VCaP (cell line): Measurements from ENCODE around the gene HBA1.
A peak's percentile ranks its signal among the peaks of the same experiment; 100 is the strongest.
"Not testable (repeated sequence)": the region's sequence is repeated elsewhere in the genome, so short reads cannot be mapped to it uniquely, and the experiment has no call there.

ENCODE experiments used
- H3K27ac ChIP-seq: fragments of 450-650 bp; 2 replicates; pipeline ENCODE4 v1.5.1; 2017
- CTCF ChIP-seq: fragments of 450-650 bp; conservative IDR thresholded peaks from 2 replicates; pipeline ENCODE4 v1.5.1; 2017; ENCODE audit warnings: mild to moderate bottlenecking, moderate library complexity

The HBA1 gene

GRCh38 chr16:164827-165538, 11.5 kb upstream of the HBA1 start:
- peak overlapping the region; percentile 54; the same call in 1 of the 2 replicates for H3K27ac ChIP-seq
- no peak for TF ChIP-seq CTCF

DNA sequence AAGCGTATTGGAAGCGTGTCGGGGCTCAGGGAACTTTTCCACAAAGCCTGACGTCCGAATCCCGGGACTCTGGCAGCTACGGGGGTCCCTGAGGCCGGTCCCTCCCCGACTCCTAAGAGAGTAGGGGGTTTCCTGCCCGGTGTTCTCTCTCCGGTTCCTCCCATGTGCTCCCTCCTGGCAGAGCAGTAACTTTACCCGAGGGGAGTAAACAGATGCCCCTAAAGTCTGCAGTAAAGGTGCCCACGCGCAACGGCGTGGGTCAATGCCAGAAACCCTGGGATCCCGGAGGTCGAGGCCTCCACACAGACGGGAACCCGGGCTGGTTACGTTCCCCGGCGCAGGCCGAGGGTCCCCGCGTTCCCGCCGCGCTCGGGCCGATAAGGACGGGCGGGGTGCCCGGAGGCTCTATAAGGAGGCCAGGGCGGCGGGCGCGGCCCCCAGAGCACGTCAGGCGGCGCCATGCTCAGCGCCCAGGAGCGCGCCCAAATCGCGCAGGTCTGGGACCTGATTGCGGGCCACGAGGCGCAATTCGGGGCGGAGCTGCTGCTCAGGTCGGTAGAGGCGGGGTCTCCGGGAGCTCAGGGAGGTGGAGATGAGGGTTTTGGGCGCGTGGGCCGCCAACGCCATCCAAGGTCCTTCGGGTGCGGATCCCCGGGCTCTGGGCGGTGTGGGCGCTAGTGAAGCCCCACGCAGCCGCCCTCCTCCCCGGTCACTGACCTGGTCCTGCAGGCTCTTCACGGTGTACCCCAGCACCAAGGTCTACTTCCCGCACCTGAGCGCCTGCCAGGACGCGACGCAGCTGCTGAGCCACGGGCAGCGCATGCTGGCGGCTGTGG, 10.7 kb upstream of the HBA1 start, which contains the start of gene HBM:
TSS of gene HBM (plus strand) at position 440 of the 836 bp plus-strand sequence. CDS start at position 460, 20 bp downstream.
- no peak for TF ChIP-seq CTCF
- peak within 1 kb of the TSS; percentile 54; the same call in 1 of the 2 replicates for H3K27ac ChIP-seq

GRCh38 chr16:166375-167121, 9.9 kb upstream of the HBA1 start:
- peak overlapping the region; percentile 54; the same call in 1 of the 2 replicates for H3K27ac ChIP-seq
- TF ChIP-seq CTCF = no peak

DNA sequence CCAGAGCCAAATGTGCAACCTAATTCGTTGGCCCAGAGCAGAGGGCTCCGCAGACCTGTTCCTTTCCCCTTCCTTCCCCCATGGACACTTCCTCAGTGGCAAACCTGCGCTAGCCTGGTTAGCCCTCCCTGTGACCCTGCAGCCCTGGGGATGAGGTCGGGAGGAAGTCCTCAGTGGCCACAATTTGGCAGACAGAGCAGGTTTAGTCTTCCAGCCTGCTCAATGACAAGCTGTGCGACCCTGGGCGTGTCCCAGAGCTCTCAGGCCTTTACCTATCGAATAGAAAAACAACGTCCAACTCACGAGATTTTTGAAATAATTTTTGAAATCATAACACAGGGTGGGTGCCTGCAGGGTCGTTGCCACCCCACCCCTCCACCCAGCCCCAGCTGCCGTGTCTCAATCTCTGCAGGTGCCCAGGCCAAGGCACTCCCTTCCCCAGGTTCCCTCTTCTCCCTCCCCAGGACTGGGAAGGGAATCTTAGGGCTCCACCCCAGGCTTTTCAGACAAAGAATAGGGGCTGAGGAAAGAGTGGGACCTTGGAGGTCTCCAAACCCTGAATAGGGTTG, 9.3 kb upstream of the HBA1 start:
- no peak for TF ChIP-seq CTCF
- H3K27ac ChIP-seq = no peak overlapping the region

DNA sequence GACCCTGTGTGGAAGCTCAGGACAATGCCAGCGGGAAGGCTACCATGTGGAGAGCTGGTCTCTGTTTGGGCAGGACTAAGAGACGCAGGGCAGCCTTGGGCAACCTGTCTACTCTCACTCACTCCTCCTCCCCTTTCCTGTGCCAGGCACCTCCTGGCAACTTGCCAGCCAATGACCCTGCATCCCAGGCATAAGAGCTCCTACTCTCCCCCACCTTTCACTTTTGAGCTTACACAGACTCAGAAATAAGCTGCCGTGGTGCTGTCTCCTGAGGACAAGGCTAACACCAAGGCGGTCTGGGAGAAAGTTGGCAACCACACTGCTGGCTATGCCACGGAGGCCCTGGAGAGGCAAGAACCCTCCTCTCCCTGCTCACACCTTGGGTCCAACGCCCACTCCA, 8.1 kb upstream of the HBA1 start:
- no peak overlapping the region; the same call in 1 of the 2 replicates for H3K27ac ChIP-seq
- no peak for TF ChIP-seq CTCF

DNA sequence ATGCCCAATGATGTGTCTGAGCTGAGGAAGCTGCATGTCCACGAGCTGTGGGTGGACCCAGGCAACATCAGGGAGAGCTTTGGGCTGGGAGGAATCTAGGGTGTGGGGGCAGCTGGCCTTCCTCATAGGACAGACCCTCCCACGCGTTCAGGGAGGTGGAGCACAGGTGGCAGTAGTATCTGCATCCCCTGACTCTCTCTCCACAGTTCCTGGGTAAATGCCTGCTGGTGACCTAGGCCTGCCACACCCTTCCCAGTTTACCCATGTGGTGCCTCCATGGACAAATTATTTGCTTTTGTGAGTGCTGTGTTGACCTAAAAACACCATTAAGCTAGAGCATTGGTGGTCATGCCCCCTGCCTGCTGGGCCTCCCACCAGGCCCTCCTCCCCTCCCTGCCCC, 7.5 kb upstream of the HBA1 start:
- H3K27ac ChIP-seq = no peak overlapping the region
- no peak for TF ChIP-seq CTCF

DNA sequence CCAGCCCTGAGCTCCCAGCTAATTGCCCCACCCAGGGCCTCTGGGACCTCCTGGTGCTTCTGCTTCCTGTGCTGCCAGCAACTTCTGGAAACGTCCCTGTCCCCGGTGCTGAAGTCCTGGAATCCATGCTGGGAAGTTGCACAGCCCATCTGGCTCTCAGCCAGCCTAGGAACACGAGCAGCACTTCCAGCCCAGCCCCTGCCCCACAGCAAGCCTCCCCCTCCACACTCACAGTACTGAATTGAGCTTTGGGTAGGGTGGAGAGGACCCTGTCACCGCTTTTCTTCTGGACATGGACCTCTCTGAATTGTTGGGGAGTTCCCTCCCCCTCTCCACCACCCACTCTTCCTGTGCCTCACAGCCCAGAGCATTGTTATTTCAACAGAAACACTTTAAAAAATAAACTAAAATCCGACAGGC, 6.4 kb upstream of the HBA1 start:
- not testable (repeated sequence) for H3K27ac ChIP-seq
